NCI-H82 (cell line): ENCODE measurements around the gene CEACAM19.
"Not testable (repeated sequence)": the region's sequence is repeated elsewhere in the genome, so short reads cannot be mapped to it uniquely, and the experiment has no call there.

ENCODE experiments used
- DNase-seq: peaks from one replicate; lab custom pipeline; 2025; lab: John Stamatoyannopoulos, UW

Gene CEACAM19

DNA sequence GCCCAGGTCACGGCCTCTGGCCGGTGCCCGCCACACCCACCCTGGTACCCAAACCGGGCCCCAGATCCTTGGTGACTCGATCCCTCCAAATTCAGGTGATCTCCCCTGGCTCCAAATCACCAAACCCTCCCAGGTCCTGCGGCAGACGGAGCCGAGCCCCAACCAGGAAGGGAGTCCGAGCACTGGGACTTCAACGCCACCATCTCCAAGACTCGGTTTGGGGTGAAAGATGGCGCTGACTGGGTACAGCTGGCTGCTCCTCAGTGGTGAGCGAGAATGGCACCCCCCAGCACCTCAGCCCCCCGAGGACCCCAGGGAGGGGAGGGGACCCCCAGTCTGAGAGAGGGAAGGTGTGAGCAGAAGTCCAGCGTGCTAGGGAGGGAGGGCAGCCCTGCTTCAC lies 29.9 kb downstream of the CEACAM19 start:
- DNase-seq = no peak

- DNase-seq = peak; percentile 33
Observed at GRCh38 chr19:44702551-44703176, 31.4 kb downstream of the CEACAM19 start.

- no peak for DNase-seq
Observed at GRCh38 chr19:44703336-44704078, 32.2 kb downstream of the CEACAM19 start.

DNA sequence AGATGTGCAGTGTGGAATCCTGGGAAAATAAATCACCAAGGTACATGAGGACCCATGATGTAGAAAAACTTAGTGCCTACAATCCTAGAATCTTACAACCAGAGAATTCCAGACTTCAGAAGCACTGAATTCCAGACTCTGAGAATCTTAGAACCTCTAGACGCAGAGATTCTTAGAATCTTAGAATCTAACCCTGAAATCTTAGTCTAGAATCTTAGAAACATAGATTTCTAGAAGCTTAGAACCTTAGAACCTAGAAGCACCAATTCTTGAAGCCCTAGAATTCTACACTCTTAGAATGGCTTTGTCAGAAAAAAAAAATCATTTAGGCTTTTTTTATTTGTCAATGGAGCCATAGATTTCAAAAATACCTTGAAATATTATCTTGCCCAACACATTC lies 33.7 kb downstream of the CEACAM19 start:
- no peak for DNase-seq

GRCh38 chr19:44705502-44706010 lies 34.3 kb downstream of the CEACAM19 start:
- DNase-seq = no peak

GRCh38 chr19:44706506-44707236 lies 35.4 kb downstream of the CEACAM19 start:
- no peak for DNase-seq

DNA sequence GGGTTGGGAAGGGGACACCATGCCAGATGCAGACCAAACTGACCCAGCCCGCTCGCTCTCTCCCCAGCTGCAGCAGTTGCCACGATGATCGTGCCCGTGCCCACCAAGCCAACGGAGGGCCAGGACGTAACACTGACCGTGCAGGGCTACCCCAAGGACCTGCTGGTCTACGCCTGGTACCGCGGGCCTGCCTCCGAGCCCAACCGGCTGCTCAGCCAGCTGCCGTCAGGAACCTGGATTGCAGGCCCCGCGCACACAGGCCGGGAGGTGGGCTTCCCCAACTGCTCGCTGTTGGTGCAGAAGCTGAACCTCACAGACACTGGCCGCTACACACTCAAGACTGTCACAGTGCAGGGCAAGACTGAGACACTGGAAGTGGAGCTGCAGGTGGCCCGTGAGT lies 36.5 kb downstream of the CEACAM19 start:
- no peak for DNase-seq

DNA sequence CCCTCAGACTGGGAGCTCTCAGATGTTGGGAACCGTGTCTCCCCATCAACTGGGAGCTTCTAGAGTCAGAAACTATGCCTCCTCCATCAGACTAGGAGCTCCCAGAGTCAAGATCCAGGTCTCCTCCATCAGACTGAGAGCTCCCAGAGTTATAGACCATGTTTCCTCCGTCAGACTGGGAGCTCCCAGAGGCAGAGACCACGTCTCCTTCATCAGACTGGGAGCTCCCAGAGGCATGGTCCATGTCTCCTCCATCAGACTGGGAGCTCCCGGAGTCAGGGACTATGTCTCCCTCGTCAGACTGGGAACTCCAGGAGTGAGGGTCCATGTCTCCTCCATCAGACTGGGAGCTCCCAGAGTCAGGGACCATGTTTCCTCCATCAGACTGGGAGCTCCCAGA lies 37.7 kb downstream of the CEACAM19 start:
- no peak for DNase-seq

GRCh38 chr19:44709434-44710266 lies 38.4 kb downstream of the CEACAM19 start:
- not testable (repeated sequence) for DNase-seq

DNA sequence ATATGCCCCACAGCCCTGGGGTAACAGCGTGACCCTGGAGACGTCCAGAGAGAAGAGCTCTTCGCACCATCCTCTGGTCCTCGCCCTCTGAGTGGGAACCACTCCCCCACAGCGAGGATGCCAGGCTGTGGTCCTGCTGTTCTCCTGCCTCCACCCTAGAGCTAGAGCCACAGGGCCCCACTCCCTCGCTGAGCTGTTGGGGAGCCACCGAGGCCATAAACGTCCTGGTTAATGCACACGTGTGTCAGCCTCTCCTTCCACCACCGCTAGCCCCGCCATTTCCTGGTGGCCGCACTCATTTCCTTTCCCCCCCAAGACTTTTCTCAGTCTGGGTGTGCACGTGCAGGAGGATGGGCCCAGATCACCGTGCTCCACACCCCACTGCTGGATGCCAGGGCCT lies 39.2 kb downstream of the CEACAM19 start:
- DNase-seq = no peak

DNA sequence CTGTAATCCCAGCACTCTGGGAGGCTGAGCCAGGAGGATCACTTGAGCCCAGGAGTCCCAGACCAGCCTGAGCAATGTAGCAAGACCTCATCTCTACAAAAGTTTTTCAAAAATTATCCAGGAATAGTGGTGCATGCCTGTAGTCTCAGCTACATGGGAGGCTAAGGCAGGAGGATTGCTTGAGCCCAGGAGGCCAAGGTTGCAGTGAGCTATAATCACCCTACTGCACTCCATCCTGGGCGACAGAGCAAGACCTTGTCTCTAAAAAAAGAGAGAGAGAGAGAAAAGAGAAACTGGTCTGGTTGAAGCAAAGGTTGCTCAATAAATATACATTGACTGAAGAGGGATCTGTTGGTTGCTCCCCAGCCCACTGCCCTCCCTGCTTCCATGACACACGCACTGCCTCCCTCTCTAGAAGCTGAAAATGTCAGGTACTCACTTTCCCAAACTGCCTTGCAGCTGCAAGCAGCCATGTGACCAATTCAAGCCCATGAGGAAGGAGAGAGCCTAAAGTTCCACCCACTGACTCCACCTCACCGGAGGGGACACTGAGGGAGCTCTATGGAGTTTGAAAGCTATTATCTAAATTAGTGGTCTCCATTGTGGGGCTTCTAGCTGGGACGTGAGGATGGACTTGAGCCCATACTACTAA lies 41.7 kb downstream of the CEACAM19 start:
- peak; percentile 50 for DNase-seq

DNA sequence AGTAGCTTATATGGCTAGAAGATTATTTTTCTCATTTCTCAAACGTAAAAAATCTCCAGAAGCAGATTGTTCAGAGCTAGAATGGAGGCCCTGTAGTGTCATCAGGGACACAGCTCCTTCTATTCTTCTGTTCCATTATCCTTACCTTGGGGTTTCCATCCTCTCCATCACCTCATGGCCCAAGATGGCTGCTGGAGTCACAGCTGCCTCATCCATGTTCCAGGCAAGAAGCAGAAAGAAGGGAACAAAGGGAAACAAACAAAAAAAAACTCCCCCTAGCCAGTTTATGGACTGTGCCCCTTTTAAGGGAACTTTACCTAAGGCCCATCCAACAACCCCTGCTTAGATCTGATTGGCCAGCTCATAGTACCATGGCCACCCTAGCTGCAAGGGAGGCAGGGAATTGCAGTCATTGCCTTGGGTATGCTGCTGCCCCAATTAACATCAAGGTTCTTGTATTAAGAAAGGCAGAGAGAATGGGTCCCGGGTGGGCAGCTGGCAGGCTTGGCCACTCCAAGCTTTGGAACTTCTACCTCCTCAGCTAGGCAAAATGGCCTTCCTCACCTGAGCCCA lies 43.4 kb downstream of the CEACAM19 start:
- no peak for DNase-seq

DNA sequence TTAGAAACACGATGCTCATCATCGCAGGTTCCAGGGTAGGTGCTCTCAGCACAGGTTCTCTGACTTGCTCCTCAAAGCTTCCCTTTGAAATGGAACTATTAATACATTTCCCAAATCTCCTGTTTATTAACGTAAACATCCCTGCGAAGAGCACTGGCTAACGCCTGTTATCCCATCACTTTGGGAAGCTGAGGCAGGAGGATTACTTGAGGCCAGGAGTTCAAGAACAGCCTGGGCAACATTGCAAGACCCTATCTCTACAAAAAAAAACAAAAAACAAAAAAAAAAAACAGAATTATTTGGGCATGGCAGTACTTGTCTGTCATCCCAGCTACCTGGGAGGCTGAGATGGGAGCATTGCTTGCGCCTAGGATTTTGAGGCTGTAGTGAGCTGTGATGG lies 46.3 kb downstream of the CEACAM19 start:
- DNase-seq = no peak

GRCh38 chr19:44718441-44719261 lies 47.4 kb downstream of the CEACAM19 start:
- no peak for DNase-seq

GRCh38 chr19:44719262-44719701 lies 48.0 kb downstream of the CEACAM19 start:
- no peak for DNase-seq

GRCh38 chr19:44720396-44720795 lies 49.1 kb downstream of the CEACAM19 start:
- not testable (repeated sequence) for DNase-seq

DNA sequence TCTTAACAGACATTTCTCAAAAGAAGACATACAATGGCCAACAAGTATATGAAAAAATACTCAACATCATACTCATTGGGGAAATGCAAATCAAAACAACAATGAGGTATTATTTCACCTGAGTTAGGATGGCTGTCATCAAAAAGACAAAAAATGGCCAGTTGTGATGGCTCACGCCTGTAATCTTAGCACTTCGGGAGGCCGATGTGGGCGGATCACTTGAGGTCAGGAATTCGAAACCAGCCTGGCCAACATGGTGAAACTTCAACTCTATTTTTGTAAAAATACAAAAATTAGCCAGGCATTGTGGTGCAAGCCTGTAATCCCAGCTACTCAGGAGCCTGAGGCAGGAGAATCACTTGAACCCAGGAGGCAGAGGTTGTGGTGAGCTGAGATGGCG lies 49.7 kb downstream of the CEACAM19 start:
- no peak for DNase-seq

- DNase-seq = not testable (repeated sequence)
Observed at GRCh38 chr19:44721369-44721768, 50.1 kb downstream of the CEACAM19 start.

GRCh38 chr19:44722131-44723121 lies 51.1 kb downstream of the CEACAM19 start:
- no peak for DNase-seq
